Gastroesophageal sphincter (tissue), 4 donors: ENCODE data around the gene CTNNA3. TPM values are rescaled to one million over a fixed set of nuclear protein-coding genes. Genes with fewer than 3 reads are reported as not detected.

Experiments
- ATAC-seq: fragments of 150-250 bp; one replicate; pipeline ENCODE4 v1.9.1; 2016; ENCODE audit warnings: mild to moderate bottlenecking, moderate library complexity
- H3K27ac ChIP-seq, 4 donors: fragments of 200-600 bp; sonication (generic) in 3 of 4; 1 replicate in 3 of 4; 2 replicates in 1 of 4; pipeline ENCODE4 v1.5.1; 2016 to 2019
- H3K27me3 ChIP-seq: fragments of 200-600 bp; sonication (generic); one replicate; pipeline ENCODE4 v1.5.1; 2019
- H3K36me3 ChIP-seq, 2 donors: fragments of 200-600 bp; sonication (generic); one replicate each; pipeline ENCODE4 v1.5.1; 2019; ENCODE audit warnings: control low read depth in 1 of 2
- H3K4me1 ChIP-seq, 3 donors: fragments of 200-600 bp; sonication (generic); 1 replicate in 2 of 3; 2 replicates in 1 of 3; pipeline ENCODE4 v1.5.1; 2016 to 2019; ENCODE audit warnings: control low read depth in 2 of 3
- H3K4me3 ChIP-seq, 2 donors: fragments of 200-600 bp; sonication (generic); one replicate each; pipeline ENCODE4 v1.5.1; 2019; ENCODE audit warnings: mild to moderate bottlenecking in 1 of 2, moderate library complexity in 1 of 2
- H3K9me3 ChIP-seq, 3 donors: fragments of 200-600 bp; sonication (generic); one replicate each; pipeline ENCODE4 v1.5.1; 2017 to 2019; ENCODE audit warnings: control low read depth in 2 of 3
- CTCF ChIP-seq, 4 experiments: fragments of 200-600 bp in 2 of 4; fragments of 450-650 bp in 2 of 4; sonication (generic) in 1 of 4; IDR thresholded peaks; one replicate each; pipeline ENCODE4 v1.5.1; 2017 to 2019; ENCODE audit warnings: antibody characterized with exemption in 4 of 4, mild to moderate bottlenecking in 2 of 4, moderate library complexity in 2 of 4
- EP300 ChIP-seq: sonication (generic); formaldehyde crosslinking; IDR thresholded peaks from one replicate; pipeline ENCODE4 v1.6.1; 2017; ENCODE audit warnings: antibody characterized with exemption, mild to moderate bottlenecking
- POLR2A ChIP-seq, 2 donors: fragments of 450-650 bp; IDR thresholded peaks; one replicate each; pipeline ENCODE4 v1.6.1; 2017; ENCODE audit warnings: antibody characterized with exemption in 2 of 2, mild to moderate bottlenecking in 2 of 2, moderate library complexity in 1 of 2
- POLR2AphosphoS5 ChIP-seq: sonication (generic); formaldehyde crosslinking; IDR thresholded peaks from one replicate; pipeline ENCODE4 v1.6.1; 2017; ENCODE audit warnings: antibody characterized with exemption
- WGBS, 2 donors: methylation state at CpG; one replicate each; pipeline ENCODE4 v1.1.5; 2018; ENCODE audit warnings: low coverage in 1 of 2; 5-methylcytosine and 5-hydroxymethylcytosine counted together
- total RNA-seq, 4 donors: library from RNA; depleted of rRNA; stranded (reverse); fragments of >200 nt; gene quantifications; one replicate each; pipeline ENCODE4 v1.1.0, GENCODE V29; 2016

CTNNA3 gene
- total RNA-seq, 4 donors from 2014 or later = 5.1 to 22.0 (median 13.8) TPM

GRCh38 chr10:65894961-65895360, 1801.0 kb downstream of the CTNNA3 start:
- Histone ChIP-seq H3K9me3 (no peaks in the 10 kb centered on the region), H3K4me3 (no peak overlapping the region), H3K27me3 (no peaks in the 10 kb centered on the region), H3K4me1 (no peaks in the 10 kb centered on the region), H3K27ac (no peak overlapping the region), H3K36me3 (no peaks in the 10 kb centered on the region)
- TF ChIP-seq EP300 = no peak
- TF ChIP-seq POLR2A (IDR thresholded peaks at IDR 0.05) = no peak
- no peak for TF ChIP-seq CTCF (IDR thresholded peaks at IDR 0.05)
- no peak for TF ChIP-seq POLR2AphosphoS5
- no peak for ATAC-seq
- 64 to 92% methylated on average over 5 to 7 of the region's 7 CpGs for WGBS, 2 donors

- Histone ChIP-seq H3K27ac (no peak overlapping the region), H3K36me3 (no peaks in the 10 kb centered on the region), H3K4me3 (no peak overlapping the region), H3K9me3 (no peaks in the 10 kb centered on the region), H3K4me1 (no peaks in the 10 kb centered on the region), H3K27me3 (no peaks in the 10 kb centered on the region)
- no peak for ATAC-seq
- 85 to 92% methylated on average over 4 of the region's 4 CpGs for WGBS, 2 donors
- TF ChIP-seq POLR2AphosphoS5 = no peak
- no peak for TF ChIP-seq EP300
- TF ChIP-seq CTCF (IDR thresholded peaks at IDR 0.05) = no peak
- no peak for TF ChIP-seq POLR2A (IDR thresholded peaks at IDR 0.05)
Measured at GRCh38 chr10:65894379-65894778, 1801.6 kb downstream of the CTNNA3 start.

DNA sequence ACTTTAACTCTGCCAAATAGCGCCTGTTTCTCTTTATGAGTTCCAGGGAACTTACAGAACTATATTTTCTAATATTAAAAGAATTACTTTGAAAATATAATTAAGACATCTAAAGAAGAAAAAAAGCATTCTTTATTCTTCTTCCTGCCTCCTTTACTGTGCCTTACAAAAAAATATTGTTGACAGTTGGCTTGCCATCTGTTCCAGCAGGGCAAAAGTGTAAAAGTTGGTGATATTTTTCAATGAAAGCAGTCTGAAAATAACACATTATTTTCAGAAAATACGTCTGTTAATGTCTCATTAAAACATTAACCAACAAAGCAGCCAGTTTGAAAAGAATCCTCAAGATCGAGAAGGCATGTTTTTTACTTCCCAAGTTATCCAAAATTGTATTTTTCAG, 1802.3 kb downstream of the CTNNA3 start:
- no peaks in the 10 kb centered on the region for H3K4me1 ChIP-seq
- no peaks in the 10 kb centered on the region for H3K36me3 ChIP-seq
- no peak overlapping the region for H3K4me3 ChIP-seq
- no peaks in the 10 kb centered on the region for H3K27me3 ChIP-seq
- no peak for TF ChIP-seq EP300
- TF ChIP-seq POLR2AphosphoS5 = no peak
- no peak for TF ChIP-seq CTCF (IDR thresholded peaks at IDR 0.05)
- no peak for TF ChIP-seq POLR2A (IDR thresholded peaks at IDR 0.05)
- no peak overlapping the region for H3K27ac ChIP-seq
- 72 to 87% methylated on average over 3 of the region's 3 CpGs for WGBS, 2 donors
- H3K9me3 ChIP-seq = no peaks in the 10 kb centered on the region
- ATAC-seq = no peak

- no peak for ATAC-seq
- Histone ChIP-seq H3K9me3 (no peaks in the 10 kb centered on the region), H3K27me3 (no peaks in the 10 kb centered on the region), H3K4me1 (no peaks in the 10 kb centered on the region), H3K4me3 (no peak overlapping the region), H3K36me3 (no peaks in the 10 kb centered on the region), H3K27ac (no peak overlapping the region)
- WGBS, 2 donors = 80 to 82% methylated on average over 3 of the region's 3 CpGs
- no peak for TF ChIP-seq POLR2A (IDR thresholded peaks at IDR 0.05)
Measured at GRCh38 chr10:65892284-65892683, 1803.7 kb downstream of the CTNNA3 start.

DNA sequence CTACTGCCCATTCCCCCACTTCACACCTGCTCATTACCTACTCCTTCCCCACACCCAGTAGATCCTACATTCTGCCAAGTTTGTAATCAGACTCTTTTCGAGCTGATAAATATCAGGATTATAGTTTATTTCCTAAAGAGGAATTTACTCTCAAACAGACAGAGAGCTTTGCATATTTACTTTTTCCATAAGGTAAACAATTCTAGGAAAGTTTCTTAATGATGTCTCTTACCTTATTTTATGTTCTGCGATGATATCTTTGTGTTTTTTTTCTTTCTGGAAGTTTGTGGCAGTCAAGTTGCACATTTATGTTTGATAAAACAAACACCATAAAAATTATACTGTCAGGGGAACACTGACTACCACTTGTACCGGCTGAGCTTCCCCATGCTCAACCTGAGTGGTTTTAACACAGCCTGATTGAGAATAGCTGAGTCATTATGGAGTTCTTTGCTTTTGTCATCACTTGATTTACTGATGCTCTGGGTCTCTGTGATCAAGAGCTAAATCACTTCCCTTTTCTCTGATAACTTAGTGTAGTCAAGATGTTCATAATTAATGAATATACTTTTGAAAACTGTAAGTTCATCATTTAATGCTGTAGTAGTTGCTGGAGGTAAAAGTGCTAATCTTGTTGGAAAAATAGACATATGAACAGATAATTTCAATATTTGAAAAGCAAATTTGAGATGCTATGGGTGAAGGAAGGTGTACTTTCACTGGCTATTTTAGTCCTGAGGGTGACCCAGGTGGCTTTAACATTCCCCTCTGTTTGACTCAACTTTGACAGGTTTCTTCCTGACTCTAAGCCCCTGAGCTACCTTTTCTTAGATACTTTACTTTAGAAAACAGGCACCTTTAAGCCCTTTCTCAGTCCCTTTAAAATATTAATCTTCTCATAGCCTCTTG, 1804.7 kb downstream of the CTNNA3 start:
- peaks cover 0 to 8% (median 0%) of the 10 kb centered on the region in 3 donors for H3K9me3 ChIP-seq
- WGBS, 2 donors = 43 to 66% methylated on average over 3 of the region's 3 CpGs
- TF ChIP-seq CTCF (IDR thresholded peaks at IDR 0.05) (no peak), EP300 (no peak), POLR2AphosphoS5 (no peak), POLR2A (IDR thresholded peaks at IDR 0.05) (no peak)
- H3K4me3 ChIP-seq = no peak overlapping the region
- no peaks in the 10 kb centered on the region for H3K36me3 ChIP-seq
- H3K27ac ChIP-seq = no peak overlapping the region
- no peaks in the 10 kb centered on the region for H3K4me1 ChIP-seq
- H3K27me3 ChIP-seq = no peaks in the 10 kb centered on the region
- ATAC-seq = no peak
